H9 (cell line): Measurements from ENCODE around the gene DLG1. TPM values are rescaled to one million over a fixed set of nuclear protein-coding genes. Genes with fewer than 3 reads are reported as not detected.
A peak's percentile ranks its signal among the peaks of the same experiment; 100 is the strongest.

Source experiments
- DNase-seq: peaks from one replicate; pipeline ENCODE4 v3.0.0-alpha.2; 2017
- H2AFZ ChIP-seq: one replicate; pipeline ENCODE4 v1.6.1; 2013; ENCODE audit warnings: mild to moderate bottlenecking, low read length, control low read depth, moderate library complexity
- H2AK5ac ChIP-seq: 2 replicates; pipeline ENCODE4 v1.6.1; 2013; ENCODE audit warnings: low read length, control low read depth, mixed read lengths; ENCODE audit not compliant: insufficient read length
- H2BK120ac ChIP-seq: one replicate; pipeline ENCODE4 v1.6.1; 2013; ENCODE audit warnings: low read depth, mild to moderate bottlenecking, low read length, control low read depth, inconsistent platforms; ENCODE audit not compliant: poor library complexity, severe bottlenecking
- H2BK12ac ChIP-seq: 2 replicates; pipeline ENCODE4 v1.6.1; 2013; ENCODE audit warnings: low read length, control low read depth, mixed read lengths, low read depth; ENCODE audit not compliant: insufficient read length
- H2BK15ac ChIP-seq: 2 replicates; pipeline ENCODE4 v1.6.1; 2013; ENCODE audit warnings: low read depth, low read length, control low read depth
- H2BK20ac ChIP-seq: one replicate; pipeline ENCODE4 v1.6.1; 2013; ENCODE audit warnings: low read depth, mild to moderate bottlenecking, low read length, control low read depth, inconsistent platforms; ENCODE audit not compliant: poor library complexity, severe bottlenecking
- H2BK5ac ChIP-seq: 2 replicates; pipeline ENCODE4 v1.6.1; 2013; ENCODE audit warnings: low read length, control low read depth, mixed read lengths; ENCODE audit not compliant: insufficient read length
- H3K14ac ChIP-seq: 2 replicates; pipeline ENCODE4 v1.6.1; 2013; ENCODE audit warnings: low read length, control low read depth; ENCODE audit not compliant: insufficient read depth
- H3K18ac ChIP-seq: 2 replicates; pipeline ENCODE4 v1.6.1; 2013; ENCODE audit warnings: low read depth, mild to moderate bottlenecking, mixed read lengths, low read length, control low read depth; ENCODE audit not compliant: insufficient read length
- H3K23ac ChIP-seq: 2 replicates; pipeline ENCODE4 v1.6.1; 2013; ENCODE audit warnings: low read length, control low read depth, mixed read lengths, low read depth; ENCODE audit not compliant: insufficient read length
- H3K23me2 ChIP-seq: 2 replicates; pipeline ENCODE4 v1.6.1; 2013; ENCODE audit warnings: low read depth, mild to moderate bottlenecking, mixed read lengths, low read length, control low read depth; ENCODE audit not compliant: insufficient read length, poor library complexity, severe bottlenecking
- H3K27ac ChIP-seq: 2 replicates; pipeline ENCODE4 v1.5.1; 2013; ENCODE audit warnings: low read length, control low read depth, mixed read lengths, low read depth; ENCODE audit not compliant: insufficient read length
- H3K27me3 ChIP-seq: 2 replicates; pipeline ENCODE4 v1.6.1; 2013; ENCODE audit warnings: low read length, control low read depth, inconsistent platforms; ENCODE audit not compliant: insufficient read depth
- H3K4ac ChIP-seq: 2 replicates; pipeline ENCODE4 v1.6.1; 2013; ENCODE audit warnings: low read depth, mild to moderate bottlenecking, control low read depth, inconsistent platforms, low read length, moderate library complexity
- H3K4me1 ChIP-seq: 2 replicates; pipeline ENCODE4 v1.6.1; 2013; ENCODE audit warnings: low read length, control low read depth, inconsistent platforms; ENCODE audit not compliant: insufficient read depth
- H3K4me2 ChIP-seq: 2 replicates; pipeline ENCODE4 v1.6.1; 2013; ENCODE audit warnings: low read length, control low read depth, mixed read lengths; ENCODE audit not compliant: insufficient read length, insufficient read depth
- H3K56ac ChIP-seq: 2 replicates; pipeline ENCODE4 v1.6.1; 2013; ENCODE audit warnings: low read depth, mild to moderate bottlenecking, mixed read lengths, low read length, control low read depth; ENCODE audit not compliant: insufficient read length
- H3K79me1 ChIP-seq: 2 replicates; pipeline ENCODE4 v1.6.1; 2013; ENCODE audit warnings: low read depth, mild to moderate bottlenecking, moderate library complexity, low read length, control low read depth, inconsistent platforms; ENCODE audit not compliant: insufficient read depth, poor library complexity, severe bottlenecking
- H3K79me2 ChIP-seq: 2 replicates; pipeline ENCODE4 v1.6.1; 2013; ENCODE audit warnings: low read length, control low read depth, inconsistent platforms; ENCODE audit not compliant: insufficient read depth
- H3K9ac ChIP-seq: 2 replicates; pipeline ENCODE4 v1.6.1; 2013; ENCODE audit warnings: low read length, control low read depth, mixed read lengths; ENCODE audit not compliant: insufficient read length; ENCODE audit errors: extremely low read depth
- H3K9me3 ChIP-seq: one replicate; pipeline ENCODE4 v1.6.1; 2013; ENCODE audit warnings: low read depth, low read length, inconsistent platforms; ENCODE audit not compliant: control insufficient read depth
- H3T11ph ChIP-seq: one replicate; pipeline ENCODE4 v1.6.1; 2013; ENCODE audit warnings: mild to moderate bottlenecking, low read length, control low read depth, inconsistent platforms
- H4K20me1 ChIP-seq: one replicate; pipeline ENCODE4 v1.6.1; 2013; ENCODE audit not compliant: control insufficient read depth, insufficient read length, insufficient read depth
- H4K5ac ChIP-seq: 2 replicates; pipeline ENCODE4 v1.6.1; 2013; ENCODE audit warnings: low read depth, mild to moderate bottlenecking, mixed read lengths, low read length, control low read depth; ENCODE audit not compliant: insufficient read length
- H4K8ac ChIP-seq: replicated peaks from 2 replicates; pipeline ENCODE4 v1.6.1; 2013; ENCODE audit warnings: low read length, control low read depth, mixed read lengths, low read depth; ENCODE audit not compliant: insufficient read length
- H4K91ac ChIP-seq: 2 replicates; pipeline ENCODE4 v1.6.1; 2013; ENCODE audit warnings: low read depth, mild to moderate bottlenecking, moderate library complexity, mixed read lengths, low read length, control low read depth; ENCODE audit not compliant: insufficient read length
- H3K27ac Mint-ChIP-seq, 3 experiments: 2 replicates in 2 of 3; 3 replicates in 1 of 3; pipeline ENCODE4 v1.8.0; 2020 to 2021; ENCODE audit warnings: mixed read lengths in 3 of 3, mild to moderate bottlenecking in 1 of 3, moderate library complexity in 1 of 3
- H3K27me3 Mint-ChIP-seq: 2 replicates; pipeline ENCODE4 v1.8.0; 2021; ENCODE audit warnings: low read depth, mild to moderate bottlenecking, moderate library complexity, mixed read lengths
- H3K36me3 Mint-ChIP-seq, 3 experiments: 2 replicates in 2 of 3; 3 replicates in 1 of 3; pipeline ENCODE4 v1.8.0; 2020 to 2021; ENCODE audit warnings: low read depth in 3 of 3, mixed read lengths in 3 of 3; ENCODE audit not compliant: insufficient read depth in 1 of 3
- H3K4me1 Mint-ChIP-seq, 2 experiments: 2 replicates each; pipeline ENCODE4 v1.8.0; 2020; ENCODE audit warnings: mixed read lengths in 2 of 2
- H3K4me3 Mint-ChIP-seq, 2 experiments: 2 replicates in 1 of 2; 3 replicates in 1 of 2; pipeline ENCODE4 v1.8.0; 2020 to 2021; ENCODE audit warnings: mild to moderate bottlenecking in 2 of 2, mixed read lengths in 2 of 2, moderate library complexity in 1 of 2
- H3K9me3 Mint-ChIP-seq, 2 experiments: 2 replicates in 1 of 2; 3 replicates in 1 of 2; pipeline ENCODE4 v1.8.0; 2020; ENCODE audit warnings: mild to moderate bottlenecking in 2 of 2, mixed read lengths in 2 of 2, moderate library complexity in 1 of 2
- WGBS: extraction: QIAGEN DNeasy Blood & Tissue Kit; methylation state at CpG from one replicate; pipeline ENCODE4 v1.1.7; 2013; ENCODE audit warnings: missing lambda C conversion rate, low lambda C conversion rate, mixed read lengths; ENCODE audit not compliant: insufficient read length; ENCODE audit errors: extremely low coverage; 5-methylcytosine and 5-hydroxymethylcytosine counted together
- long read RNA-seq: library from polyadenylated mRNA; unstranded; transcript quantifications from one replicate; pipeline ENCODE4 v2.0.0, GENCODE V29; 2020
- total RNA-seq: library from RNA; stranded (reverse); gene quantifications from 2 replicates; pipeline ENCODE4 v1.2.1, GENCODE V29; 2021
- TF ChIP-seq, protein P1 (sequence below): fragments of 200-600 bp; sonication (generic); conservative IDR thresholded peaks from 3 replicates; pipeline ENCODE4 v1.8.0; 2021; ENCODE audit warnings: antibody characterized with exemption, mild to moderate bottlenecking

Gene DLG1
- 84.1 and 86.2 TPM in 2 replicates for total RNA-seq
- long read RNA-seq, partial matches to known transcripts, result 21 of 30 reads
- long read RNA-seq, other reads (novel, unspliced or antisense), result 8 of 30 reads

DNA sequence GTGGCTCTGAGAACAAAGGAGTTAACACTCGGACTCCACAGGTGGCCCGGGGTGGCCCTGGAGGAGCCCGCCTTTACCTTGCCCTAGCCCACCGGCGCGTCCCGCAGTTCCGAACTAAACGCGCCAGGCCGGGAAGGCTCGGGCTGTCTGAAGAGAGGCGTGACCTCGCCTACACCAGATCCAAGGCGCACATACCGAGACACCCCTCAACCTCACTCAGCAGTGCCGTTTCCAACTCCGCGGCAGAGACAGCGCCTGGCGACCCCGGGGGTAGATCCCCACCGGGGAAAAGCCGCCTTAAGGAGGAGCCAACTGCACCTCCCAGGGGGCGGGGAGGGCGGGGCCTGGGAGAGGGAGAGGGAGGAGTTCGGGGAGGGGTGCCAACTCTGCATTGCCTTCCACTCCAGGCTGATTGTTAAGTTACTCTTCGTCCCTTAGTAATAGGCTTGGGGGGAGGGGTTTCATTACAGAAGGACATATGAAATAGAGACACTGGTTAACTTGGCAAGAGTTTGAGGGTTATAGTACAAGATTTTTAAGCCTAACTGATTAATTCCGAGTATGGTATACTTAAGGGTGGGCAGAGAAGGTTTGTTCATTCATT is at the start of gene DLG1:
TSS of gene DLG1 (minus strand) at position 272 of the 604 bp plus-strand sequence. CDS start 1,408 bp downstream, outside the sequence.
- no peaks in the 10 kb centered on the region for H3K9me3 Mint-ChIP-seq
- peak; percentile 90 for DNase-seq
- TF ChIP-seq, protein P1, sequence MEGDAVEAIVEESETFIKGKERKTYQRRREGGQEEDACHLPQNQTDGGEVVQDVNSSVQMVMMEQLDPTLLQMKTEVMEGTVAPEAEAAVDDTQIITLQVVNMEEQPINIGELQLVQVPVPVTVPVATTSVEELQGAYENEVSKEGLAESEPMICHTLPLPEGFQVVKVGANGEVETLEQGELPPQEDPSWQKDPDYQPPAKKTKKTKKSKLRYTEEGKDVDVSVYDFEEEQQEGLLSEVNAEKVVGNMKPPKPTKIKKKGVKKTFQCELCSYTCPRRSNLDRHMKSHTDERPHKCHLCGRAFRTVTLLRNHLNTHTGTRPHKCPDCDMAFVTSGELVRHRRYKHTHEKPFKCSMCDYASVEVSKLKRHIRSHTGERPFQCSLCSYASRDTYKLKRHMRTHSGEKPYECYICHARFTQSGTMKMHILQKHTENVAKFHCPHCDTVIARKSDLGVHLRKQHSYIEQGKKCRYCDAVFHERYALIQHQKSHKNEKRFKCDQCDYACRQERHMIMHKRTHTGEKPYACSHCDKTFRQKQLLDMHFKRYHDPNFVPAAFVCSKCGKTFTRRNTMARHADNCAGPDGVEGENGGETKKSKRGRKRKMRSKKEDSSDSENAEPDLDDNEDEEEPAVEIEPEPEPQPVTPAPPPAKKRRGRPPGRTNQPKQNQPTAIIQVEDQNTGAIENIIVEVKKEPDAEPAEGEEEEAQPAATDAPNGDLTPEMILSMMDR, result no peak

More for the DNA sequence above, at the start of gene DLG1:
- Mint-ChIP-seq H3K27ac (peak within 1 kb of the TSS; percentile 86 to 95 (median 88)), H3K4me3 (peak within 1 kb of the TSS; percentile 90 to 91), H3K27me3 (peaks cover 9% of the 10 kb centered on the region), H3K4me1 (peaks cover 18 to 20% of the 10 kb centered on the region in 2 experiments), H3K36me3 (peaks cover 4 to 25% (median 14%) of the 10 kb centered on the region in 3 experiments; a peak in 6 of 7 replicates)
- Histone ChIP-seq H2BK15ac (no peak within 1 kb of the TSS), H4K5ac (no peak within 1 kb of the TSS), H3K14ac (peak within 1 kb of the TSS; percentile 89), H4K91ac (no peak within 1 kb of the TSS), H3K79me2 (peaks cover 3% of the 10 kb centered on the region; the same call in 1 of the 2 replicates), H3K4me1 (no peaks in the 10 kb centered on the region), H2BK120ac (no peak within 1 kb of the TSS), H3K27me3 (no peaks in the 10 kb centered on the region), H3K4me2 (peak within 1 kb of the TSS; percentile 94), H3K27ac (peak within 1 kb of the TSS; percentile 42), H2AFZ (peak within 1 kb of the TSS; percentile 56), H2BK20ac (no peak within 1 kb of the TSS), H3K79me1 (no peaks in the 10 kb centered on the region), H3K23me2 (peaks cover 12% of the 10 kb centered on the region), H3K18ac (peak within 1 kb of the TSS; percentile 79), H2BK12ac (peak within 1 kb of the TSS; percentile 28), H3T11ph (no peak within 1 kb of the TSS), H4K20me1 (no peaks in the 10 kb centered on the region), H3K56ac (no peak within 1 kb of the TSS), H3K23ac (no peak within 1 kb of the TSS), H4K8ac (no peak within 1 kb of the TSS), H3K4ac (no peak within 1 kb of the TSS; the same call in 1 of the 2 replicates), H3K9ac (peak within 1 kb of the TSS; percentile 84), H2BK5ac (no peak within 1 kb of the TSS), H2AK5ac (no peak within 1 kb of the TSS), H3K9me3 (no peaks in the 10 kb centered on the region)
- WGBS, result no CpG with 5 or more reads among the region's 29 CpGs
